ENCODE data around the gene NT5E.

DNA sequence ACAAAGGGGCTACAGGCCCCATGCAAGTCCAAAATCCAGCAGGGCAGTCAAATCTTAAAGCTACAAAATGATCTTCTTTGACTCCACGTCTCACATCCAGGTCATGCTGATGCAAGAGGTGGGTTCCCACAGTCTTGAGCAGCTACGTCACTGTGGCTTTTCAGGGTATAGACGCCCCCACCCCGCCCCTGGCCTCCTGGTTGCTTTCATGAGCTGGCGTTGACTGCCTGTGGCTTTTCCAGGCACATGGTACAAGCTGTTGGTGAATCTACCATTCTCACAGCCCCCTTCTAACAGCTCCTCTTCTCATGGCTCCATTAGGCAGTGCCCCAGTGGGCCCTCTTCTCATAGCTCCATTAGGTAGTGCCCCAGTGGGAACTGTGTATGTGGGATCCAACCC is 47.0 kb downstream of the NT5E start:
- TF ChIP-seq, protein P1, sequence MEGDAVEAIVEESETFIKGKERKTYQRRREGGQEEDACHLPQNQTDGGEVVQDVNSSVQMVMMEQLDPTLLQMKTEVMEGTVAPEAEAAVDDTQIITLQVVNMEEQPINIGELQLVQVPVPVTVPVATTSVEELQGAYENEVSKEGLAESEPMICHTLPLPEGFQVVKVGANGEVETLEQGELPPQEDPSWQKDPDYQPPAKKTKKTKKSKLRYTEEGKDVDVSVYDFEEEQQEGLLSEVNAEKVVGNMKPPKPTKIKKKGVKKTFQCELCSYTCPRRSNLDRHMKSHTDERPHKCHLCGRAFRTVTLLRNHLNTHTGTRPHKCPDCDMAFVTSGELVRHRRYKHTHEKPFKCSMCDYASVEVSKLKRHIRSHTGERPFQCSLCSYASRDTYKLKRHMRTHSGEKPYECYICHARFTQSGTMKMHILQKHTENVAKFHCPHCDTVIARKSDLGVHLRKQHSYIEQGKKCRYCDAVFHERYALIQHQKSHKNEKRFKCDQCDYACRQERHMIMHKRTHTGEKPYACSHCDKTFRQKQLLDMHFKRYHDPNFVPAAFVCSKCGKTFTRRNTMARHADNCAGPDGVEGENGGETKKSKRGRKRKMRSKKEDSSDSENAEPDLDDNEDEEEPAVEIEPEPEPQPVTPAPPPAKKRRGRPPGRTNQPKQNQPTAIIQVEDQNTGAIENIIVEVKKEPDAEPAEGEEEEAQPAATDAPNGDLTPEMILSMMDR (IDR thresholded peaks at IDR 0.05), result no peak
- no peak for TF ChIP-seq POLR2A (IDR thresholded peaks at IDR 0.05)
- no peak for TF ChIP-seq EP300 (IDR thresholded peaks at IDR 0.05)
